ENCODE measurements around the gene SLC25A34.

Gene SLC25A34

GRCh38 chr1:15734296-15734695 lies 1.8 kb upstream of the SLC25A34 start:
- no peak for DNase-seq

GRCh38 chr1:15734901-15735300 lies 1.2 kb upstream of the SLC25A34 start:
- peak; percentile 83 for DNase-seq

GRCh38 chr1:15735304-15736037 lies 587 bp upstream of the SLC25A34 start:
- DNase-seq: no peak

- DNase-seq: no peak
These were observed 819 bp downstream of the SLC25A34 start for GRCh38 chr1:15736892-15737261.

GRCh38 chr1:15737324-15738319 lies 1.6 kb downstream of the SLC25A34 start:
- DNase-seq: no peak

GRCh38 chr1:15738416-15739113 lies 2.5 kb downstream of the SLC25A34 start:
- DNase-seq: no peak

GRCh38 chr1:15739259-15739658 lies 3.2 kb downstream of the SLC25A34 start:
- no peak for DNase-seq

- no peak for DNase-seq
These were observed 3.7 kb downstream of the SLC25A34 start for GRCh38 chr1:15739745-15740144.

- DNase-seq: peak; percentile 96
These were observed 5.1 kb downstream of the SLC25A34 start for GRCh38 chr1:15740924-15741850.

- DNase-seq: no peak
These were observed 6.3 kb downstream of the SLC25A34 start, which contains the start of gene TMEM82 for GRCh38 chr1:15742339-15742801. Gene TMEM82 (plus strand): TSS chr1:15742499. CDS start chr1:15742560, 61 bp downstream.

GRCh38 chr1:15744122-15744679 lies 8.1 kb downstream of the SLC25A34 start:
- DNase-seq: no peak

GRCh38 chr1:15747378-15747777 lies 11.3 kb downstream of the SLC25A34 start:
- no peak for DNase-seq

- no peak for DNase-seq
These were observed 12.2 kb downstream of the SLC25A34 start for GRCh38 chr1:15748264-15748663.

- no peak for DNase-seq
These were observed 12.8 kb downstream of the SLC25A34 start for GRCh38 chr1:15748690-15749398.

GRCh38 chr1:15749399-15750291 lies 13.6 kb downstream of the SLC25A34 start:
- DNase-seq: no peak

- no peak for DNase-seq
These were observed 14.9 kb downstream of the SLC25A34 start for GRCh38 chr1:15750924-15751323.

- no peak for DNase-seq
These were observed 15.7 kb downstream of the SLC25A34 start for GRCh38 chr1:15751717-15752116.

- DNase-seq: peak; percentile 77
These were observed 17.7 kb downstream of the SLC25A34 start for GRCh38 chr1:15753776-15754175.

- no peak for DNase-seq
These were observed 19.1 kb downstream of the SLC25A34 start for GRCh38 chr1:15755021-15755645.
